ENCODE data around the gene NSUN5.
"Not testable (repeated sequence)": the region's sequence is repeated elsewhere in the genome, so short reads cannot be mapped to it uniquely, and the experiment has no call there.

Gene NSUN5

DNA sequence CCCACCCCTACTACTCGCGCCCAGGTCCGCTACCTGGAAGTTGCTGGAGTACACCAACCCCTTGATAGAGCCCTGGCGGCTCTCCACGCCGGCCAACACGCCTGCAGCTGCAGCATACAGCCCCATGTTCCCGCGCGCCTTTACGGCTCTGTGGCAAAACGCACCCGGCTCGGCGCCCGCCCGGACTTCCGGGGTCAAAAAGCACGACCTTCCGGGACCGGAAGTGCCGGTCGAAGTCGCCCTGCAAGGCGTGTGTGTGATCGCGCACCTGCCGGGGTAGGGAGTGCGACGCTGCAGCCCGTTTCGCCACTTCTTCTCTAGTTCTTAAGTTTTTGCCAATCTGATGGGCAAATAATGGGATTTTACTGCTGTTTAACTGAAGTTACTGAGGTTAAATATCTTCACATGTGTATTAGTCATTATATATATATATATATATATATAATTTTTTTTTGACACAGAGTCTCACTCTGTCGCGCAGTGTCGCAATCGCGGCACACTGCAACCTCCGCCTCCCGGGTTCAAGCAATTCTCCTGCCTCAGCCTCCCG is at the start of gene NSUN5:
Gene NSUN5, minus strand, starts transcription at position 162 of the 550 bp plus-strand sequence. Its CDS starts 36 bp downstream, at position 126.
- peak; percentile 65 for DNase-seq (ENCODE audit: low read depth)

GRCh38 chr7:73356159-73356558 is 47.5 kb upstream of the NSUN5 start:
- no peak for DNase-seq (ENCODE audit: low read depth)

GRCh38 chr7:73354821-73355220 is 46.2 kb upstream of the NSUN5 start:
- no peak for DNase-seq (ENCODE audit: low read depth)

DNA sequence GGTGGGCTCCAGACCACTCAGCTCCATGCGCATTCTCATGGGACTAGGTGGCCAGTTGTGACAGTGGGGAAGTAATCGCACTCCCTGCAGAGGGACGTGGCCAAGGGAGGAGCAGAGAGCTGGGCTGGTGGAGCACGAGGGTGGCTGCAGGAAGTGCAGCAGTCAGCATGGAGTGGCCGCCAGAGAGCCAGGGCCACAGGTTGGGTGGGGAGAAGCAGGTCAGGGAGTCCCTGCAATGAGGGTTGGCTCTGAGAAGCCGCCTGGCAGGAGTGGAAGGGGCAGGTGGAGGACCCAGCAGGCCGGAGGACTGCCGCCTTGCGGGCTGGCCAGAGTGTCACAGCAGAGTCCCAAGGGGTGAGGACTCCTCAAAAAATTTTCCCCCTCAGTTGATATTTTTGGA is 45.6 kb upstream of the NSUN5 start:
- no peak for DNase-seq (ENCODE audit: low read depth)

- peak; percentile 85 for DNase-seq (ENCODE audit: low read depth)
Observed at GRCh38 chr7:73353243-73353642, 44.6 kb upstream of the NSUN5 start.

GRCh38 chr7:73352784-73353183 is 44.2 kb upstream of the NSUN5 start:
- DNase-seq (ENCODE audit: low read depth): no peak

GRCh38 chr7:73351447-73352167 is 43.0 kb upstream of the NSUN5 start:
- no peak for DNase-seq (ENCODE audit: low read depth)

GRCh38 chr7:73350306-73351068 is 41.9 kb upstream of the NSUN5 start:
- DNase-seq (ENCODE audit: low read depth): no peak

GRCh38 chr7:73349763-73350162 is 41.1 kb upstream of the NSUN5 start:
- no peak for DNase-seq (ENCODE audit: low read depth)

GRCh38 chr7:73345951-73346350 is 37.3 kb upstream of the NSUN5 start:
- DNase-seq (ENCODE audit: low read depth): no peak

GRCh38 chr7:73345538-73345937 is 36.9 kb upstream of the NSUN5 start:
- no peak for DNase-seq (ENCODE audit: low read depth)

DNA sequence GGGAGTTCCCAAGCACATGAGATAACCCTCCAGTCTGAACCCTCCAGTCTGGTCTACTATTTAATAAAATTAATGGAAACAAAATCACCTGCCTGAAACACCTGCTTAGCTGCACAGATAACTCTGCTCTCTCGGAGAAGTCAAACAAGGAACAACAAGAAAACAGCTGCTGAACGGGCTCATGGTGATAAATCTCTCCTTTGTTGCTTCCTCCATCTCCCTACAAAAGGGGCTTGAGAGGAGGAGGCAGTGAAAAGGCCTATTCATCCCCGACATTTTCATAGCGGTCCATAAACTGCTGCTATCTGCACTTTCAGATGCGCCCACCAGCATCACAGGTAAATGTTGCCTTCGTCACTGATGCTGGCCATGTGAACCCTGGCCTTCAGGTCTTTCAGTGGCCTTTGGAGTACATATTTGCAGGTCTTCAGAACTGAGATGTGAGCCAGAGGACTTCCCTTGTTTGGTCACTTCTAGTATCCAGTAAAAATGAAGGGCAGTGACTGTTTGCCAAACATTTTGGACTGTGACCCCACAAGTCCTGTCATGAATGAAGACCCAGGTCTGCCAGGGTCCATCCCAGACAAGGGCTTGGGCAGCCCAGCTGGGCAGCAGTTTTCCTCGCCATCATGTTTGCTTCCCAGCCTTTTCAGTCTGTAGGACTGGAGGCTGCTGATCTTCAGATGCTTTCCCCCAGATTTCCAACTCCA is 35.2 kb upstream of the NSUN5 start:
- no peak for DNase-seq (ENCODE audit: low read depth)

DNA sequence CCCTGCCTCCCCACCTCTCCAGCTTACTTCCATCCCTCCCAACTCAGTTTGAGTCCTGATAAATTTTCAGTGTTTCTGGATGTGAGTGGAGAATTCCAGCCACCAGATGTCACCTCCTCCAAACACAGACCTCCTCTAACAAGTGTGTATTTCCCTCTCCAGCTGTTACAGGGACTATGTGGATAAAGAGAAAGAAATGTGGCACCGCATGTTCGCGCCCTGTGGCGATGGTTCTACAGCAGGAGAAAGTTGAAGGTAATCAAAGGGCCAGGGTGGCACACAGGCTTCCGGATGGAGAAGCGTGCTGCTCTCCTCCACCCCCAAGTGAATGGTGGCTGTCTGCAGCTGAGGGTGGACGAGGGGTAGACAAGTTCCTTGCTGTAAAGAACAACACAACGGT is 34.0 kb upstream of the NSUN5 start:
- DNase-seq (ENCODE audit: low read depth): peak; percentile 67

DNA sequence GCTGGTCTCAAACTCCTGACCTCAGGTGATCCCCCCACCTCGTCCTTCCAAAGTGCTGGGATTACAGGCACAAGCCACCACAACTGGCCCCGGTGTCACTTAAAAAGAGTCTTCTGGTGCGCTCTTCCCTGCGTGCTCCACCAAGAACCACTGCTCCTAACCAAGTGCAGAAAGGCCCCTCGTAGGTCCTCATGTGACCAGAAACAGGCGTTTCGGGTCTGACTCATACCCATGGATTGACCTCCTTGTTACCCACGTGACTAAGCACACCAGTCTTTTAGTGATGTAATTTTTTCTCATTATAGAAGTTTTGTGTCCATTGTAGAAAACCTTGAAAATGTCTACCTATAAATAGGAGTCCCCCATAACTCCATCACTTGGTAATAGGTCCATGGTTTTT is 33.3 kb upstream of the NSUN5 start:
- peak; percentile 91 for DNase-seq (ENCODE audit: low read depth)

DNA sequence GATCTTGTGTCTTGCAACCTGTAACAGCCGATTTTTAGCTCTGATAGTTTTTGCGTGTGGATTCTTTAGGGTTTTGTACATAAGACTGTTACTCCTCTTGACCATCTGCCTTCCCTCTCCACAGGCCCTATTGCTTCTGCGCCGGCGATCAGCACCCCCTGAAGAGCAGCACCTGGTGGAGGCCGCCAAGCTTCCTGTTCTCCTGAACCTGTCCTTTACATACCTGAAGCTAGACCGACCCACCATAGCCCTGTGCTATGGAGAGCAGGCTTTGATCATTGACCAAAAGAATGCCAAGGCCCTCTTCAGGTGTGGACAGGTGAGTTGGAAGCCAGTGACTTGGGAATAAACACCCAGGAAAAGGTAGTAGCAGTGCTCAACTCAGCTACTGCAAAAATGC is 31.9 kb upstream of the NSUN5 start:
- no peak for DNase-seq (ENCODE audit: low read depth)

GRCh38 chr7:73338321-73338720 is 29.7 kb upstream of the NSUN5 start:
- DNase-seq (ENCODE audit: low read depth): no peak

- DNase-seq (ENCODE audit: low read depth): no peak
Observed at GRCh38 chr7:73332447-73332846, 23.8 kb upstream of the NSUN5 start.

GRCh38 chr7:73330772-73331171 is 22.1 kb upstream of the NSUN5 start:
- no peak for DNase-seq (ENCODE audit: low read depth)

- peak; percentile 54 for DNase-seq (ENCODE audit: low read depth)
Observed at GRCh38 chr7:73329861-73330581, 21.4 kb upstream of the NSUN5 start.

DNA sequence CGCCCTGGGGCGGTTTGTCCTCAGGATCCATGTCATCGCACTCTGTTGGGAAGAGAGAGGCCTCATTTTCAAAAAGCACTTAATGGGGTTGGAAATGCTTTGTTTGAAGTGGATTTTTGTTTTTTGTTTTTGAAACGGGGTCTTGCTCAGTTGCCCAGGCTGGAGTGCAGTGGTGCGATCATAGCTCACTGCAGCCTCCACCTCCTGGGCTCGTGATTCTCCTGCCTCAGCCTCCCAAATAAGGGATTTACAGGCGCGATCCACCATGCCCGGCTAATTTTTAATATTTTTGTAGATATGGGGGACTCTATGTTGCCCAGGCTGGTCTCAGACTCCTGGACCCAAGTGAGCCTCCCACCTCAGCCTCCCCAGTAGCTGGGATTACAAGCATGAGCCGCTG is 20.1 kb upstream of the NSUN5 start:
- no peak for DNase-seq (ENCODE audit: low read depth)

- not testable (repeated sequence) for DNase-seq (ENCODE audit: low read depth)
Observed at GRCh38 chr7:73327922-73328321, 19.3 kb upstream of the NSUN5 start, which contains the start of the genes FKBP6 and TRIM50. Gene FKBP6 (plus strand): TSS chr7:73328161. CDS start chr7:73328429, 268 bp downstream. Gene TRIM50 (minus strand): TSS chr7:73328082. CDS start chr7:73324787, 3,295 bp downstream.

DNA sequence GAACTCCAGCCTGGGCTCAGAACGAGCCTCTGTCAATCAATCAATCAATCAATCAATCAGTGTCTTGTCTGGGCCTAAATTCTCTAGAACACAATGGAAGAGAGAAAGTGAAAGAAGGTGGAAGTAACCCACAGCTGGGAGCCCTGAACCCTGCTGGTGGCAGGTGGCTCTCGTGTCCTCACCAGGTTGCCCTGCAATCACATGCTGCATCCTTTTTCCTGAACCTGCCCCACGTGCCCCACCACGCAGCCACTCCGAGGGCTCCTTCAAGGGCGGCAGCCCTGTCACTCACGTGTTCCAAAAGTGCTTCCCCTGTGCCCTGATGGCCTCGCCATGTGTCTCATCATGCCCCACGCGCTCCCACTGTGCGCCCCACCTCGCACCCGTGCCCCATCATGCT is 18.8 kb upstream of the NSUN5 start:
- not testable (repeated sequence) for DNase-seq (ENCODE audit: low read depth)
